ENCODE data around the gene SHISA9.

- TF ChIP-seq CHD2 (IDR thresholded peaks at IDR 0.05; ENCODE audit: low read length, partially characterized antibody) (no peak), MAZ (IDR thresholded peaks at IDR 0.05; ENCODE audit: borderline replicate concordance, low read depth, low read length) (no peak), CTCF (IDR thresholded peaks at IDR 0.05) (no peak), FOSL2 (IDR thresholded peaks at IDR 0.05) (no peak), FOSL2 (CRISPR knock-in tag; IDR thresholded peaks at IDR 0.05) (no peak), HMGXB4 (CRISPR knock-in tag; IDR thresholded peaks at IDR 0.05; ENCODE audit: borderline replicate concordance) (no peak), ELK1 (IDR thresholded peaks at IDR 0.05; ENCODE audit: low read depth, low read length) (no peak), POLR2A (IDR thresholded peaks at IDR 0.05; ENCODE audit: low read length) (no peak), NPAS2 (CRISPR knock-in tag; IDR thresholded peaks at IDR 0.05; ENCODE audit: borderline replicate concordance) (no peak)
- TF ChIP-seq, protein P1, sequence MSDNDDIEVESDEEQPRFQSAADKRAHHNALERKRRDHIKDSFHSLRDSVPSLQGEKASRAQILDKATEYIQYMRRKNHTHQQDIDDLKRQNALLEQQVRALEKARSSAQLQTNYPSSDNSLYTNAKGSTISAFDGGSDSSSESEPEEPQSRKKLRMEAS (IDR thresholded peaks at IDR 0.05) = no peak
These were observed 205.1 kb downstream of the SHISA9 start for GRCh38 chr16:13106464-13106863.

All from A549 (cell line).